Neutrophil (primary cell): Measurements from ENCODE around the gene MCM6.

Experiments used
- H3K27ac ChIP-seq: fragments of 200-600 bp; sonication (generic); 2 replicates; pipeline ENCODE4 v1.5.1; 2016; ENCODE audit warnings: mild to moderate bottlenecking, moderate library complexity
- H3K27me3 ChIP-seq: fragments of 200-600 bp; sonication (generic); 2 replicates; pipeline ENCODE4 v1.6.0; 2016; ENCODE audit warnings: mild to moderate bottlenecking
- H3K36me3 ChIP-seq: fragments of 200-600 bp; sonication (generic); 2 replicates; pipeline ENCODE4 v1.5.1; 2017
- H3K4me1 ChIP-seq, 2 experiments: fragments of 200-600 bp in 1 of 2; sonication (generic) in 1 of 2; 1 replicate in 1 of 2; 2 replicates in 1 of 2; pipeline versions ENCODE4 v1.5.1 to v1.6.1; 2013 to 2016; ENCODE audit warnings: low read depth in 1 of 2, low read length in 1 of 2, mild to moderate bottlenecking in 1 of 2, moderate library complexity in 1 of 2; ENCODE audit not compliant: control insufficient read depth in 1 of 2, insufficient read depth in 1 of 2
- H3K4me3 ChIP-seq, 2 experiments: fragments of 200-600 bp in 1 of 2; sonication (generic) in 1 of 2; 1 replicate in 1 of 2; 2 replicates in 1 of 2; pipeline ENCODE4 v1.5.1; 2013 to 2016; ENCODE audit warnings: low read depth in 1 of 2, low read length in 1 of 2, mild to moderate bottlenecking in 1 of 2, moderate library complexity in 1 of 2
- H3K9me3 ChIP-seq: fragments of 200-600 bp; sonication (generic); 2 replicates; pipeline ENCODE4 v1.5.1; 2016
- CTCF ChIP-seq: fragments of 200-600 bp; sonication (generic); IDR thresholded peaks from 2 replicates; pipeline ENCODE4 v1.5.1; 2016; ENCODE audit warnings: antibody characterized with exemption

The MCM6 gene

DNA sequence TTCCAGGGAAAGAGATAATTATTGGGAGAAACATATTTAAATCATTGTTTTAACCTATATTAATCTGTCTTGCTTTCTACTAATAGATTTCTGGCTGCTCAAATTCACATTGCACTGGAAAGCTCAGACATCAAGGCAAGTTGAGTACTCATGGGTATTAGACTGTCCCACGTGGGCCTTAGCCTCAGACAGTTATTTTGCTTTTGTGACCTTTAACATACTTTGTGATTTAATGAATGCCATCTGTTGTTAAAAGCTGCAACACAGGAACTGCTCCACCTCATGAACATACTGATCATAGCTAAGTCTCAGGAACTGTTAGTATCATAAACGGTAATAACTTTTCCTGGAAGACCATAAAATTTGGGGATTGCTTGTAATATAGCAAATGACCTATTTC lies 36.5 kb downstream of the MCM6 start:
- H3K27me3 ChIP-seq = no peaks in the 10 kb centered on the region
- H3K4me1 ChIP-seq = no peaks in the 10 kb centered on the region
- peaks cover 35% of the 10 kb centered on the region for H3K36me3 ChIP-seq
- TF ChIP-seq CTCF = no peak
- H3K27ac ChIP-seq = no peak overlapping the region
- no peaks in the 10 kb centered on the region for H3K9me3 ChIP-seq
- H3K4me3 ChIP-seq = no peak overlapping the region

- H3K4me1 ChIP-seq = no peaks in the 10 kb centered on the region
- no peak overlapping the region for H3K4me3 ChIP-seq
- H3K27ac ChIP-seq = no peak overlapping the region
- TF ChIP-seq CTCF = no peak
- no peaks in the 10 kb centered on the region for H3K27me3 ChIP-seq
- H3K9me3 ChIP-seq = no peaks in the 10 kb centered on the region
- peaks cover 26% of the 10 kb centered on the region for H3K36me3 ChIP-seq
Observed at GRCh38 chr2:135838502-135838901, 37.7 kb downstream of the MCM6 start.

- Histone ChIP-seq H3K4me3 (no peak within 1 kb of the TSS), H3K9me3 (no peaks in the 10 kb centered on the region), H3K27me3 (no peaks in the 10 kb centered on the region), H3K4me1 (no peaks in the 10 kb centered on the region), H3K36me3 (peaks cover 14% of the 10 kb centered on the region), H3K27ac (no peak within 1 kb of the TSS)
- TF ChIP-seq CTCF = no peak
Observed at GRCh38 chr2:135836596-135837270, 39.5 kb downstream of the MCM6 start, which contains the start of gene LCT. LCT (minus strand) TSS chr2:135837184; CDS start chr2:135837169, 15 bp downstream.

- TF ChIP-seq CTCF = no peak
- Histone ChIP-seq H3K4me1 (no peaks in the 10 kb centered on the region), H3K4me3 (no peak overlapping the region), H3K27me3 (no peaks in the 10 kb centered on the region), H3K9me3 (no peaks in the 10 kb centered on the region), H3K36me3 (no peaks in the 10 kb centered on the region), H3K27ac (no peak overlapping the region)
Observed at GRCh38 chr2:135832891-135833290, 43.4 kb downstream of the MCM6 start.

GRCh38 chr2:135831180-135831812 lies 44.9 kb downstream of the MCM6 start:
- Histone ChIP-seq H3K4me1 (no peaks in the 10 kb centered on the region), H3K4me3 (no peak overlapping the region), H3K27me3 (no peaks in the 10 kb centered on the region), H3K27ac (no peak overlapping the region), H3K9me3 (no peaks in the 10 kb centered on the region), H3K36me3 (no peaks in the 10 kb centered on the region)
- TF ChIP-seq CTCF = no peak
